Fibroblast of lung (primary cell): ENCODE results near the gene CTDSP2. TPM values are rescaled to one million over a fixed set of nuclear protein-coding genes. Genes with fewer than 3 reads are reported as not detected.

Experiments
- DNase-seq, 2 donors: peaks; one replicate each; pipeline versions ENCODE4 v3.0.0 to v3.0.0-alpha.2; 2010; ENCODE audit warnings: low read depth in 2 of 2
- H2AFZ ChIP-seq: 2 replicates; pipeline ENCODE4 v1.5.1; 2012; ENCODE audit warnings: low read length, control low read depth, inconsistent platforms
- H3K27ac ChIP-seq: 2 replicates; pipeline ENCODE4 v1.5.1; 2011; ENCODE audit warnings: low read length, control low read depth; ENCODE audit not compliant: insufficient read depth
- H3K27me3 ChIP-seq: 2 replicates; pipeline ENCODE4 v1.5.1; 2011; ENCODE audit warnings: mild to moderate bottlenecking, low read length; ENCODE audit not compliant: control insufficient read depth, insufficient read depth
- H3K36me3 ChIP-seq: 2 replicates; pipeline ENCODE4 v1.5.1; 2011; ENCODE audit warnings: low read length; ENCODE audit not compliant: control insufficient read depth, insufficient read depth
- H3K4me1 ChIP-seq: 2 replicates; pipeline ENCODE4 v1.5.1; 2011; ENCODE audit warnings: low read length; ENCODE audit not compliant: control insufficient read depth, insufficient read depth; ENCODE audit errors: extremely low read depth
- H3K4me2 ChIP-seq: 2 replicates; pipeline ENCODE4 v1.5.1; 2011; ENCODE audit warnings: low read length, control low read depth; ENCODE audit not compliant: insufficient read depth; ENCODE audit errors: extremely low read depth
- H3K4me3 ChIP-seq, 4 experiments: fragments of 200-600 bp in 1 of 4; sonication (generic) in 1 of 4; replicated peaks in 1 of 4; 2 replicates each; pipeline ENCODE4 v1.5.1; 2011 to 2016; ENCODE audit warnings: low read length in 4 of 4, low read depth in 3 of 4, mild to moderate bottlenecking in 3 of 4, control low read depth in 2 of 4, inconsistent platforms in 1 of 4, mixed read lengths in 1 of 4; ENCODE audit not compliant: insufficient read depth in 1 of 4; ENCODE audit errors: control extremely low read depth in 1 of 4
- H3K79me2 ChIP-seq: 2 replicates; pipeline ENCODE4 v1.5.1; 2012; ENCODE audit warnings: mild to moderate bottlenecking, low read length, inconsistent platforms; ENCODE audit not compliant: control insufficient read depth, insufficient read depth
- H3K9ac ChIP-seq: 2 replicates; pipeline ENCODE4 v1.5.1; 2011; ENCODE audit warnings: mild to moderate bottlenecking, low read length, control low read depth; ENCODE audit not compliant: insufficient read depth
- H3K9me3 ChIP-seq: 2 replicates; pipeline ENCODE4 v1.5.1; 2012; ENCODE audit warnings: low read depth, low read length; ENCODE audit not compliant: control insufficient read depth, insufficient read depth
- H4K20me1 ChIP-seq: 2 replicates; pipeline ENCODE4 v1.5.1; 2011; ENCODE audit warnings: low read length; ENCODE audit not compliant: control insufficient read depth, insufficient read depth; ENCODE audit errors: extremely low read depth
- EZH2 ChIP-seq: IDR thresholded peaks from 2 replicates; pipeline ENCODE4 v1.5.1; 2012; ENCODE audit warnings: low read length, control low read depth, mild to moderate bottlenecking; ENCODE audit errors: missing control alignments
- polyA plus RNA-seq, 2 donors: library from polyadenylated mRNA; depleted of rRNA in 1 of 2; stranded (reverse) in 1 of 2; unstranded in 1 of 2; fragments of >200 nt; gene quantifications; 2 replicates each; pipeline ENCODE4 v1.2.1, GENCODE V29; 2011 to 2012; ENCODE audit warnings: missing spikeins in 1 of 2
- total RNA-seq: library from RNA; depleted of rRNA; stranded (reverse); fragments of >200 nt; gene quantifications from 2 replicates; pipeline ENCODE4 v1.2.1, GENCODE V29; 2014
- TF ChIP-seq, protein P1 (sequence below), 2 donors: IDR thresholded peaks in 1 of 2; conservative IDR thresholded peaks in 1 of 2; 1 replicate in 1 of 2; 2 replicates in 1 of 2; pipeline ENCODE4 v1.5.1; 2011 to 2012; ENCODE audit warnings: low read length in 2 of 2, control low read depth in 1 of 2, inconsistent platforms in 1 of 2, low read depth in 1 of 2, mild to moderate bottlenecking in 1 of 2

The CTDSP2 gene
- total and polyA plus RNA-seq, 2 donors (not counting 1 experiment from before 2014, with no cell fraction given) = 92.0 to 208 TPM

DNA sequence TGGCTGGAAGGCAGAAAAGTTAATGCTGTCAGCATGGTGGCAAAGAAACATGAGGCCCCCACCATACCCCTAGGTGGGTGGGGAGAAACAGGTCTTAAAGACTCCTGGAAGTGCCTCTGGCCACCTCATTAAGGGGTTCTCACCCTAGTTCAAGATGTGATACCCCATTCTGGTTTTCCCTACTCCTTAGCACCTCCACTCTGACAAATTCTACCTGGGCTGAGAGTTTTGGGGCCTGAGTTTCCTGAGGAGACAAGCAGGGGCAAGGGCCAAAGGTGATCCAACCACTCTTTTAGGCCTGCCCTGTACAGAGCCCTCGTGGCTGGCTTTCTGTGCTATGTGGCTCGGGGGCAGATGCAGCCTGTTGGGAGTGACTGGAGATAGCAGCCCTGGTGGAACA lies 20.1 kb downstream of the CTDSP2 start:
- H3K4me2 ChIP-seq = no peak overlapping the region
- peaks cover 3% of the 10 kb centered on the region for H3K4me1 ChIP-seq
- H3K4me3 ChIP-seq = no peak overlapping the region
- no peak overlapping the region for H3K27ac ChIP-seq
- H3K79me2 ChIP-seq = peaks cover 54% of the 10 kb centered on the region
- H3K27me3 ChIP-seq = no peaks in the 10 kb centered on the region
- H3K9ac ChIP-seq = no peak overlapping the region
- TF ChIP-seq, protein P1, sequence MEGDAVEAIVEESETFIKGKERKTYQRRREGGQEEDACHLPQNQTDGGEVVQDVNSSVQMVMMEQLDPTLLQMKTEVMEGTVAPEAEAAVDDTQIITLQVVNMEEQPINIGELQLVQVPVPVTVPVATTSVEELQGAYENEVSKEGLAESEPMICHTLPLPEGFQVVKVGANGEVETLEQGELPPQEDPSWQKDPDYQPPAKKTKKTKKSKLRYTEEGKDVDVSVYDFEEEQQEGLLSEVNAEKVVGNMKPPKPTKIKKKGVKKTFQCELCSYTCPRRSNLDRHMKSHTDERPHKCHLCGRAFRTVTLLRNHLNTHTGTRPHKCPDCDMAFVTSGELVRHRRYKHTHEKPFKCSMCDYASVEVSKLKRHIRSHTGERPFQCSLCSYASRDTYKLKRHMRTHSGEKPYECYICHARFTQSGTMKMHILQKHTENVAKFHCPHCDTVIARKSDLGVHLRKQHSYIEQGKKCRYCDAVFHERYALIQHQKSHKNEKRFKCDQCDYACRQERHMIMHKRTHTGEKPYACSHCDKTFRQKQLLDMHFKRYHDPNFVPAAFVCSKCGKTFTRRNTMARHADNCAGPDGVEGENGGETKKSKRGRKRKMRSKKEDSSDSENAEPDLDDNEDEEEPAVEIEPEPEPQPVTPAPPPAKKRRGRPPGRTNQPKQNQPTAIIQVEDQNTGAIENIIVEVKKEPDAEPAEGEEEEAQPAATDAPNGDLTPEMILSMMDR (conservative IDR thresholded peaks at IDR 0.05 in 1 of 2, IDR thresholded peaks at IDR 0.05 in 1 of 2; ENCODE audit: low read depth in 1 of 2, low read length in 2 of 2) = no peak
- no peak for TF ChIP-seq EZH2
- no peak for DNase-seq
- H2AFZ ChIP-seq = no peak overlapping the region
- peaks cover 3% of the 10 kb centered on the region for H4K20me1 ChIP-seq
- H3K9me3 ChIP-seq = no peaks in the 10 kb centered on the region
- peaks cover 53% of the 10 kb centered on the region for H3K36me3 ChIP-seq

DNA sequence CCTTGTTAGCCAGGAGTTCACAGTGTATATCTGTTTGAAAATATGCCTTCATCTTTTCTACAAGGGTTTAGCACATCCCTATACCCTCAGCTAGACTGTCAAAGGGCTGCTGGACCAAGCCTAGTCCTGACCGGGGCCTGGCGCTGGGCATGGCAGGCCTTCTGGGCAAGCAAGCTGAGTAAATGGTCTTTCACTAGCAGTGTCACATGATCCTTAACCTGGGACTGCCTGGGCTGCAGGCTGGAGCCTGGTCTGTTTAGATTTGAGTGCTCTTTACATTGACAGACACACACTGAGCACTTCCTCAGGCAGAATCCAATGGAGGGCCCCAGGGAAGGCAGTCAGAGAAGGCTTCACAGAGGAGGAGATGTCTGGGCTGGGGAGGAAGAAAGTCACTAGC lies 21.1 kb downstream of the CTDSP2 start:
- Histone ChIP-seq H3K27me3 (no peaks in the 10 kb centered on the region), H3K9ac (no peak overlapping the region), H3K36me3 (peaks cover 56% of the 10 kb centered on the region), H3K27ac (no peak overlapping the region), H2AFZ (no peak overlapping the region), H3K4me1 (no peaks in the 10 kb centered on the region), H3K9me3 (no peaks in the 10 kb centered on the region), H3K4me2 (no peak overlapping the region), H3K79me2 (peaks cover 44% of the 10 kb centered on the region), H3K4me3 (no peak overlapping the region), H4K20me1 (peaks cover 3% of the 10 kb centered on the region)
- TF ChIP-seq, protein P1 (conservative IDR thresholded peaks at IDR 0.05 in 1 of 2, IDR thresholded peaks at IDR 0.05 in 1 of 2; ENCODE audit: low read depth in 1 of 2, low read length in 2 of 2) = no peak
- no peak for TF ChIP-seq EZH2
- DNase-seq = no peak

- H3K4me2 ChIP-seq = no peak overlapping the region
- H4K20me1 ChIP-seq = no peaks in the 10 kb centered on the region
- H3K27me3 ChIP-seq = no peaks in the 10 kb centered on the region
- H3K79me2 ChIP-seq = peaks cover 30% of the 10 kb centered on the region
- no peak overlapping the region for H3K9ac ChIP-seq
- no peaks in the 10 kb centered on the region for H3K9me3 ChIP-seq
- no peak overlapping the region for H2AFZ ChIP-seq
- H3K36me3 ChIP-seq = peaks cover 54% of the 10 kb centered on the region
- TF ChIP-seq EZH2 = no peak
- TF ChIP-seq, protein P1 (conservative IDR thresholded peaks at IDR 0.05 in 1 of 2, IDR thresholded peaks at IDR 0.05 in 1 of 2; ENCODE audit: low read depth in 1 of 2, low read length in 2 of 2) = no peak
- no peak overlapping the region for H3K27ac ChIP-seq
- no peak for DNase-seq
- no peaks in the 10 kb centered on the region for H3K4me1 ChIP-seq
- H3K4me3 ChIP-seq = no peak overlapping the region
These were observed 22.5 kb downstream of the CTDSP2 start for GRCh38 chr12:57823908-57824640.
